Memory B cell (primary cell): Measurements from ENCODE around the gene CROCC2.

ENCODE experiments used
- ATAC-seq: fragments of 150-1000 bp; cut with Tn5 transposase; 2 replicates; pipeline ENCODE4 v1.10.0; 2021; ENCODE audit warnings: low read depth, mild to moderate bottlenecking, moderate library complexity
- DNase-seq, 2 donors: peaks; one replicate each; pipeline ENCODE4 v3.0.0; 2022; ENCODE audit warnings: low spot score in 2 of 2
- H3K27ac Mint-ChIP-seq: one replicate; pipeline ENCODE4 v1.8.0; 2022; ENCODE audit warnings: mild to moderate bottlenecking, moderate library complexity, mixed read lengths
- H3K27me3 Mint-ChIP-seq: one replicate; pipeline ENCODE4 v1.8.0; 2022; ENCODE audit warnings: mixed read lengths
- H3K36me3 Mint-ChIP-seq: one replicate; pipeline ENCODE4 v1.8.0; 2022; ENCODE audit warnings: mild to moderate bottlenecking, mixed read lengths
- H3K4me1 Mint-ChIP-seq: one replicate; pipeline ENCODE4 v1.8.0; 2022; ENCODE audit warnings: mixed read lengths
- H3K4me3 Mint-ChIP-seq: one replicate; pipeline ENCODE4 v1.8.0; 2022; ENCODE audit warnings: mild to moderate bottlenecking, moderate library complexity, mixed read lengths
- H3K9me3 Mint-ChIP-seq: one replicate; pipeline ENCODE4 v1.8.0; 2022; ENCODE audit warnings: mixed read lengths

CROCC2 gene

GRCh38 chr2:241010531-241011295 is 104.6 kb downstream of the CROCC2 start:
- Mint-ChIP-seq H3K4me1 (peaks cover 7% of the 10 kb centered on the region), H3K27me3 (peaks cover 17% of the 10 kb centered on the region), H3K9me3 (peaks cover 8% of the 10 kb centered on the region), H3K4me3 (peak overlapping the region; percentile 29), H3K27ac (no peak overlapping the region), H3K36me3 (peaks cover 3% of the 10 kb centered on the region)
- ATAC-seq (no peak), DNase-seq (no peak)

- Mint-ChIP-seq H3K27me3 (peaks cover 17% of the 10 kb centered on the region), H3K27ac (no peak overlapping the region), H3K4me3 (no peak overlapping the region), H3K9me3 (peaks cover 3% of the 10 kb centered on the region), H3K36me3 (no peaks in the 10 kb centered on the region), H3K4me1 (peaks cover 7% of the 10 kb centered on the region)
- DNase-seq (no peak), ATAC-seq (no peak)
These were observed 105.1 kb downstream of the CROCC2 start for GRCh38 chr2:241011296-241011600.

GRCh38 chr2:241011751-241012510 is 105.8 kb downstream of the CROCC2 start:
- Mint-ChIP-seq H3K4me3 (no peak overlapping the region), H3K4me1 (peaks cover 7% of the 10 kb centered on the region), H3K36me3 (no peaks in the 10 kb centered on the region), H3K27ac (no peak overlapping the region), H3K27me3 (peaks cover 17% of the 10 kb centered on the region), H3K9me3 (peaks cover 2% of the 10 kb centered on the region)
- no peak for DNase-seq
- ATAC-seq, result no peak

GRCh38 chr2:241014224-241014623 is 108.1 kb downstream of the CROCC2 start:
- H3K9me3 Mint-ChIP-seq, result peaks cover 2% of the 10 kb centered on the region
- no peak overlapping the region for H3K4me3 Mint-ChIP-seq
- H3K36me3 Mint-ChIP-seq, result no peaks in the 10 kb centered on the region
- peaks cover 8% of the 10 kb centered on the region for H3K27me3 Mint-ChIP-seq
- H3K4me1 Mint-ChIP-seq, result peaks cover 7% of the 10 kb centered on the region
- no peak overlapping the region for H3K27ac Mint-ChIP-seq
- DNase-seq (no peak), ATAC-seq (no peak)

GRCh38 chr2:241014764-241015163 is 108.6 kb downstream of the CROCC2 start:
- Mint-ChIP-seq H3K27me3 (peaks cover 7% of the 10 kb centered on the region), H3K4me3 (no peak overlapping the region), H3K4me1 (peaks cover 4% of the 10 kb centered on the region), H3K36me3 (no peaks in the 10 kb centered on the region), H3K9me3 (peaks cover 2% of the 10 kb centered on the region), H3K27ac (no peak overlapping the region)
- ATAC-seq (no peak), DNase-seq (no peak)

- no peak overlapping the region for H3K4me3 Mint-ChIP-seq
- H3K27me3 Mint-ChIP-seq, result peaks cover 7% of the 10 kb centered on the region
- ATAC-seq (no peak), DNase-seq (no peak)
- no peaks in the 10 kb centered on the region for H3K4me1 Mint-ChIP-seq
- H3K36me3 Mint-ChIP-seq, result no peaks in the 10 kb centered on the region
- peaks cover 2% of the 10 kb centered on the region for H3K9me3 Mint-ChIP-seq
- no peak overlapping the region for H3K27ac Mint-ChIP-seq
These were observed 109.3 kb downstream of the CROCC2 start for GRCh38 chr2:241015439-241015838.

GRCh38 chr2:241017228-241017940 is 111.2 kb downstream of the CROCC2 start:
- Mint-ChIP-seq H3K9me3 (peaks cover 6% of the 10 kb centered on the region), H3K27me3 (peaks cover 5% of the 10 kb centered on the region)

GRCh38 chr2:241018051-241018891 is 112.1 kb downstream of the CROCC2 start:
- no peak overlapping the region for H3K4me3 Mint-ChIP-seq
- H3K36me3 Mint-ChIP-seq, result no peaks in the 10 kb centered on the region
- no peaks in the 10 kb centered on the region for H3K4me1 Mint-ChIP-seq
- ATAC-seq (no peak), DNase-seq (no peak)
- no peak overlapping the region for H3K27ac Mint-ChIP-seq
- H3K9me3 Mint-ChIP-seq, result peaks cover 6% of the 10 kb centered on the region
- H3K27me3 Mint-ChIP-seq, result peaks cover 3% of the 10 kb centered on the region

More at GRCh38 chr2:241017228-241017940, 111.2 kb downstream of the CROCC2 start:
- ATAC-seq, result no peak
- Mint-ChIP-seq H3K4me3 (no peak overlapping the region), H3K27ac (no peak overlapping the region), H3K36me3 (no peaks in the 10 kb centered on the region), H3K4me1 (no peaks in the 10 kb centered on the region)
- DNase-seq, result no peak

- ATAC-seq (no peak), DNase-seq (no peak)
- Mint-ChIP-seq H3K36me3 (no peaks in the 10 kb centered on the region), H3K27me3 (peaks cover 3% of the 10 kb centered on the region), H3K9me3 (peaks cover 6% of the 10 kb centered on the region), H3K4me1 (no peaks in the 10 kb centered on the region), H3K27ac (no peak overlapping the region), H3K4me3 (no peak overlapping the region)
These were observed 113.5 kb downstream of the CROCC2 start for GRCh38 chr2:241019441-241020139.

- H3K4me1 Mint-ChIP-seq, result no peaks in the 10 kb centered on the region
- no peak overlapping the region for H3K27ac Mint-ChIP-seq
- no peak overlapping the region for H3K4me3 Mint-ChIP-seq
- DNase-seq, result no peak
- H3K9me3 Mint-ChIP-seq, result peaks cover 6% of the 10 kb centered on the region
- H3K27me3 Mint-ChIP-seq, result peaks cover 3% of the 10 kb centered on the region
- H3K36me3 Mint-ChIP-seq, result no peaks in the 10 kb centered on the region
- no peak for ATAC-seq
These were observed 114.1 kb downstream of the CROCC2 start for GRCh38 chr2:241020201-241020600.

GRCh38 chr2:241020629-241021190 is 114.6 kb downstream of the CROCC2 start:
- H3K27me3 Mint-ChIP-seq, result peaks cover 3% of the 10 kb centered on the region
- H3K4me3 Mint-ChIP-seq, result no peak overlapping the region
- no peaks in the 10 kb centered on the region for H3K4me1 Mint-ChIP-seq
- DNase-seq (no peak), ATAC-seq (no peak)
- peaks cover 3% of the 10 kb centered on the region for H3K36me3 Mint-ChIP-seq
- H3K27ac Mint-ChIP-seq, result no peak overlapping the region
- peaks cover 9% of the 10 kb centered on the region for H3K9me3 Mint-ChIP-seq

GRCh38 chr2:241025639-241026038 is 119.5 kb downstream of the CROCC2 start:
- ATAC-seq, result no peak
- no peaks in the 10 kb centered on the region for H3K4me1 Mint-ChIP-seq

More at GRCh38 chr2:241025639-241026038, 119.5 kb downstream of the CROCC2 start:
- Mint-ChIP-seq H3K36me3 (peaks cover 7% of the 10 kb centered on the region), H3K27me3 (peaks cover 2% of the 10 kb centered on the region), H3K4me3 (no peak overlapping the region), H3K27ac (no peak overlapping the region), H3K9me3 (peaks cover 16% of the 10 kb centered on the region)
- no peak for DNase-seq
